ENCODE data around the gene VAV2.

Gene VAV2

DNA sequence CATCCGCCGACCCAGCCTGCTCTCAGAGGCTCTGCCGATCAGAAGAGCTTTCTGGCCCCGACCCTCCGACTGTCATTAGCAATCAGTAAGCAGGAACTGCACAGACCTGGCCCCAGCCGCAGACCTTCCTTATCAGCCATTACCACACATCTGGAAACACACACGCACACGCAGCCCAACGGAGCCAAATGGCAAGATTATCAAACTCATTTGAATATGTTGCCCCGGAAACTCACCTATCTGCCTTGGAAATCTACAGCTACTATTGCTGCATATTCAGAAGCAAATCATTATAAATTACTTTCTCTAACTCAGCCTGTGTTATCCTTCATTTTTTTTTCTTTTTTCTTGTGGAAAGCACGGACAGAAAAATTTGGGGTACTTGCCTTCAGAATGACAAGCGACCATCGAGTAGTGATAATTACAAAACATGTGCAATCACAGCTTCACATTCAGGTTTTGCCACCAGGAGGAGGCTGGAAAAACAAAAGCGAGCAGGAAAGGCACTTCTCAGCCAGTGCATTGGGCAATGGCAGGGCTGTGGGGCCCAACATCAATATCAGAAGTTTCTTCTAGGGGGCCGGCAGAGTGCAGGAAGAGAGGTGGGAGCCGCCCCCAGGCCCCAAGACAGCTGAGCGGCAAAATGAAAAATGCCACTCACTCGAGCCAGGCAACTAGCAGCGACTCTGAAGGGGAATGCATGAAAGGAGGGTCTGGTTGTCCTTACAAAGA lies 122.3 kb downstream of the VAV2 start:
- no peak overlapping the region for H3K27ac ChIP-seq (ENCODE audit: low read depth, low read length)
- H3K9me3 ChIP-seq (ENCODE audit: control insufficient read depth, insufficient read depth, low read length), result no peaks in the 10 kb centered on the region
- H3K36me3 ChIP-seq (ENCODE audit: control insufficient read depth, insufficient read depth, low read length), result no peaks in the 10 kb centered on the region
- H3K9ac ChIP-seq (ENCODE audit: low read depth, low read length), result no peak overlapping the region
- no peaks in the 10 kb centered on the region for H3K4me1 ChIP-seq (ENCODE audit: control insufficient read depth, insufficient read depth, low read length)
- no peaks in the 10 kb centered on the region for H3K27me3 ChIP-seq (ENCODE audit: control insufficient read depth, insufficient read depth, low read length)
- no peak overlapping the region for H3K4me3 ChIP-seq (ENCODE audit: low read depth, low read length)

- Histone ChIP-seq H3K27ac (ENCODE audit: low read depth, low read length) (no peak overlapping the region), H3K9me3 (ENCODE audit: control insufficient read depth, insufficient read depth, low read length) (no peaks in the 10 kb centered on the region), H3K27me3 (ENCODE audit: control insufficient read depth, insufficient read depth, low read length) (no peaks in the 10 kb centered on the region), H3K9ac (ENCODE audit: low read depth, low read length) (no peak overlapping the region), H3K4me1 (ENCODE audit: control insufficient read depth, insufficient read depth, low read length) (no peaks in the 10 kb centered on the region), H3K36me3 (ENCODE audit: control insufficient read depth, insufficient read depth, low read length) (no peaks in the 10 kb centered on the region), H3K4me3 (ENCODE audit: low read depth, low read length) (no peak overlapping the region)
Measured at GRCh38 chr9:133868203-133868602, 123.9 kb downstream of the VAV2 start.

GRCh38 chr9:133866946-133867345 lies 125.2 kb downstream of the VAV2 start:
- Histone ChIP-seq H3K9me3 (ENCODE audit: control insufficient read depth, insufficient read depth, low read length) (no peaks in the 10 kb centered on the region), H3K9ac (ENCODE audit: low read depth, low read length) (no peak overlapping the region), H3K4me1 (ENCODE audit: control insufficient read depth, insufficient read depth, low read length) (no peaks in the 10 kb centered on the region), H3K36me3 (ENCODE audit: control insufficient read depth, insufficient read depth, low read length) (no peaks in the 10 kb centered on the region), H3K27ac (ENCODE audit: low read depth, low read length) (no peak overlapping the region), H3K4me3 (ENCODE audit: low read depth, low read length) (no peak overlapping the region), H3K27me3 (ENCODE audit: control insufficient read depth, insufficient read depth, low read length) (no peaks in the 10 kb centered on the region)

GRCh38 chr9:133864011-133864410 lies 128.1 kb downstream of the VAV2 start:
- H3K4me3 ChIP-seq (ENCODE audit: low read depth, low read length), result no peak overlapping the region
- H3K27ac ChIP-seq (ENCODE audit: low read depth, low read length), result no peak overlapping the region
- no peaks in the 10 kb centered on the region for H3K9me3 ChIP-seq (ENCODE audit: control insufficient read depth, insufficient read depth, low read length)
- H3K4me1 ChIP-seq (ENCODE audit: control insufficient read depth, insufficient read depth, low read length), result peaks cover 5% of the 10 kb centered on the region; the same call in 1 of the 2 replicates
- H3K27me3 ChIP-seq (ENCODE audit: control insufficient read depth, insufficient read depth, low read length), result no peaks in the 10 kb centered on the region
- H3K36me3 ChIP-seq (ENCODE audit: control insufficient read depth, insufficient read depth, low read length), result peaks cover 5% of the 10 kb centered on the region; the same call in 1 of the 2 replicates
- H3K9ac ChIP-seq (ENCODE audit: low read depth, low read length), result no peak overlapping the region

DNA sequence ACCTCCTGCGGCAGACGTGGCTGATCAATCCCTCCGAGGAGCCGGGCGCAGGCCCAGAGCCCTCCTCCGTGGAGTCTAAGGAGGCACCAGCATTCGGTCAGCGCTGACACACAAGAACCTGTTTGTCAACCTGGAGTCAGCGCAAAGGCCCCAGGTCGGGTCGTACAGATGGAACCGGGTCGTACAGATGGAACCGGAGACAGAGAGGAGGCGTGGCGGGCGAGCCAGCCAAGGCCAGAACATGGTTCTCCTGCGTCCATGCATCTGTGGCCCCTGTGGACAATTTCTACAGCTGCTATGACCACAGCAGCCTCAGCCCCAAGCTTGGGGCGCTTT lies 128.9 kb downstream of the VAV2 start:
- Histone ChIP-seq H3K27ac (ENCODE audit: low read depth, low read length) (no peak overlapping the region), H3K9ac (ENCODE audit: low read depth, low read length) (no peak overlapping the region), H3K4me3 (ENCODE audit: low read depth, low read length) (no peak overlapping the region)

GRCh38 chr9:133862585-133863256 lies 129.4 kb downstream of the VAV2 start:
- no peak overlapping the region for H3K27ac ChIP-seq (ENCODE audit: low read depth, low read length)
- H3K4me3 ChIP-seq (ENCODE audit: low read depth, low read length), result no peak overlapping the region
- no peak overlapping the region for H3K9ac ChIP-seq (ENCODE audit: low read depth, low read length)
- H3K36me3 ChIP-seq (ENCODE audit: control insufficient read depth, insufficient read depth, low read length), result peaks cover 5% of the 10 kb centered on the region; the same call in 1 of the 2 replicates
- peaks cover 5% of the 10 kb centered on the region; the same call in 1 of the 2 replicates for H3K4me1 ChIP-seq (ENCODE audit: control insufficient read depth, insufficient read depth, low read length)
- no peaks in the 10 kb centered on the region for H3K9me3 ChIP-seq (ENCODE audit: control insufficient read depth, insufficient read depth, low read length)
- no peaks in the 10 kb centered on the region for H3K27me3 ChIP-seq (ENCODE audit: control insufficient read depth, insufficient read depth, low read length)

More for the DNA sequence above, 128.9 kb downstream of the VAV2 start:
- Histone ChIP-seq H3K27me3 (ENCODE audit: control insufficient read depth, insufficient read depth, low read length) (no peaks in the 10 kb centered on the region), H3K36me3 (ENCODE audit: control insufficient read depth, insufficient read depth, low read length) (peaks cover 5% of the 10 kb centered on the region; the same call in 1 of the 2 replicates), H3K4me1 (ENCODE audit: control insufficient read depth, insufficient read depth, low read length) (peaks cover 5% of the 10 kb centered on the region; the same call in 1 of the 2 replicates), H3K9me3 (ENCODE audit: control insufficient read depth, insufficient read depth, low read length) (no peaks in the 10 kb centered on the region)

DNA sequence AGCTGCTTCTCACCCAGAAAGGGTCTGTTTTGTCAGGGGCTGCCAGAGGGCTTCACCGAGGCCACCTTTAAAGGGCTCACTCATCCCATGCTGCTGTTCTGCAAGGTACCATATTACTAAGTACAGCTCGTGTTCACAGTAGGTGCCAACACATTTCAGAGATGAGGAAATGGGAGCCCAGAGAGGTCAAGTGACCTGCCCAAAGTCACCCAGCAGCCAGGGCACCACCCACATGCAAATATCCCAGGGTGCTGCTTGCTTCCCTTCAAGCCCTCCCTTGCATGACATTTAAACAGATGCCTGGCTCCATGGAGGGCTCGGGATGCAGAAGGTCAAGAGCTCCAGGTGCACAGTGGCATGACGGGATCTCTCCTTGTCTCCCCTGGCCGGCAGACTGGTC lies 130.4 kb downstream of the VAV2 start:
- Histone ChIP-seq H3K27ac (ENCODE audit: low read depth, low read length) (no peak overlapping the region), H3K9ac (ENCODE audit: low read depth, low read length) (no peak overlapping the region), H3K4me1 (ENCODE audit: control insufficient read depth, insufficient read depth, low read length) (peaks cover 5% of the 10 kb centered on the region; the same call in 1 of the 2 replicates), H3K36me3 (ENCODE audit: control insufficient read depth, insufficient read depth, low read length) (peaks cover 5% of the 10 kb centered on the region; the same call in 1 of the 2 replicates), H3K4me3 (ENCODE audit: low read depth, low read length) (no peak overlapping the region), H3K9me3 (ENCODE audit: control insufficient read depth, insufficient read depth, low read length) (no peaks in the 10 kb centered on the region), H3K27me3 (ENCODE audit: control insufficient read depth, insufficient read depth, low read length) (no peaks in the 10 kb centered on the region)

DNA sequence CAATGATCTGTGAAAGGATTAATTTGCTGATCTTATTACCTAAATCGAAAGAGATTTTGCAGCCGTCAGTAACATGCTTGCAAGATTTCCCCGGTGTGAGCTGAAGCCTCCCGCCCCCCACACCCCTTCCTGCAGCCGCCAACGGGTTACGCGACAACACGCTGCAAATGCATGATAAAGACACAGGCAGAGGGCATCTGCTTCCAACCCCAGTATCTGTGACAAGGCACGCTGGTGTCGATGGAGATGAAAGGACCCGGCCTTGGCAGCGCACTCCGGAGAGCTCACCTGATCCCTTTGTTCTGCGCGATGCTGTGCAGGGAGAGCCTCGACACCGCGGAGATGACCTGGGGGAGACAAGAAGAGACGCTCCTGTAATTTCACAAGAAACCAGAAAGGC lies 131.0 kb downstream of the VAV2 start:
- no peak overlapping the region for H3K4me3 ChIP-seq (ENCODE audit: low read depth, low read length)
- H3K36me3 ChIP-seq (ENCODE audit: control insufficient read depth, insufficient read depth, low read length), result peaks cover 5% of the 10 kb centered on the region; the same call in 1 of the 2 replicates
- H3K27me3 ChIP-seq (ENCODE audit: control insufficient read depth, insufficient read depth, low read length), result no peaks in the 10 kb centered on the region
- H3K9ac ChIP-seq (ENCODE audit: low read depth, low read length), result no peak overlapping the region
- no peak overlapping the region for H3K27ac ChIP-seq (ENCODE audit: low read depth, low read length)
- peaks cover 5% of the 10 kb centered on the region; the same call in 1 of the 2 replicates for H3K4me1 ChIP-seq (ENCODE audit: control insufficient read depth, insufficient read depth, low read length)
- no peaks in the 10 kb centered on the region for H3K9me3 ChIP-seq (ENCODE audit: control insufficient read depth, insufficient read depth, low read length)

- Histone ChIP-seq H3K27ac (ENCODE audit: low read depth, low read length) (no peak overlapping the region), H3K9ac (ENCODE audit: low read depth, low read length) (no peak overlapping the region), H3K4me3 (ENCODE audit: low read depth, low read length) (no peak overlapping the region), H3K9me3 (ENCODE audit: control insufficient read depth, insufficient read depth, low read length) (no peaks in the 10 kb centered on the region), H3K4me1 (ENCODE audit: control insufficient read depth, insufficient read depth, low read length) (peaks cover 5% of the 10 kb centered on the region; the same call in 1 of the 2 replicates), H3K27me3 (ENCODE audit: control insufficient read depth, insufficient read depth, low read length) (no peaks in the 10 kb centered on the region), H3K36me3 (ENCODE audit: control insufficient read depth, insufficient read depth, low read length) (peaks cover 5% of the 10 kb centered on the region; the same call in 1 of the 2 replicates)
Measured at GRCh38 chr9:133858771-133859170, 133.4 kb downstream of the VAV2 start.

DNA sequence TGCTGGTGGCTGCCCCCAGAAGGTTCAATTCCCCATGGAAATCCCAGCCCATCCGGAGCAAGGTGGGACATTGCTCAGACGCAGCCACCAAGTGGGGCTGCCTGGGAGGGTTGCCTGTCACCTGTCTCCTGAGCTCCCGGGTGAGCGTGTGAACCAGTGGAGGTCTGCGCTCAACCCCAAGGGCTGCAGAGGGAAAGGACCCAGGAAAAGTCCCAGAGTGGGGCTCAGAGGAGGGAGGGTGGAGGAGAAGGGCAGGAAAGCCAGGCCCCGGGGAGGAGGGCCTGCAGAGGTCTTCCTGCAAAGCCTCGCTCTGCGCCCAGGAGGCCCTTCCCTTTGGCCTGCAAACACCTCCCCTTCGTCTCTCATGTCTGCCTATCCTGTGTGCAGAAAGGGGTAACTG lies 134.5 kb downstream of the VAV2 start:
- Histone ChIP-seq H3K9ac (ENCODE audit: low read depth, low read length) (no peak overlapping the region), H3K27me3 (ENCODE audit: control insufficient read depth, insufficient read depth, low read length) (no peaks in the 10 kb centered on the region)

DNA sequence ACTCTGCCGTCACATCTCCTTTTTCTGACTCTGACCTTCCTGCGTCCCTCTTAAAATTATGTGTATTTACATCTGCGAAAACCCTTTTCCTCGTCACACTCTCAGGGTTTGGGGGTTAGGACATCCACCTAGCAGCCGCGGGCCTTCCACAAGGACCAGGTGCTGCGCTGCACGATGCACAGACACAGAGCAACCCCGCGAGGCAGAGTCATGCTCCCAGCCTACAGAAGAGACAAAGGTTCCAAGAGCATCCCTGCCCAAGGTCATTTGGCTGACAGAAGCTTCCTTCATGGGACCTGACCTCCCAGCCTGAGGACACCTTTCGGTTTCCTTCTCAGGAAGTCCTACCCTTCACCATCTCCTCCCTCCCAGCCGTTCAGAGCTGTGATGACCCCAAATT lies 135.3 kb downstream of the VAV2 start:
- H3K4me3 ChIP-seq (ENCODE audit: low read depth, low read length), result no peak overlapping the region
- H3K9me3 ChIP-seq (ENCODE audit: control insufficient read depth, insufficient read depth, low read length), result no peaks in the 10 kb centered on the region
- peaks cover 5% of the 10 kb centered on the region; the same call in 1 of the 2 replicates for H3K36me3 ChIP-seq (ENCODE audit: control insufficient read depth, insufficient read depth, low read length)
- H3K27ac ChIP-seq (ENCODE audit: low read depth, low read length), result no peak overlapping the region
- H3K27me3 ChIP-seq (ENCODE audit: control insufficient read depth, insufficient read depth, low read length), result no peaks in the 10 kb centered on the region
- no peak overlapping the region for H3K9ac ChIP-seq (ENCODE audit: low read depth, low read length)
- peaks cover 5% of the 10 kb centered on the region; the same call in 1 of the 2 replicates for H3K4me1 ChIP-seq (ENCODE audit: control insufficient read depth, insufficient read depth, low read length)

More for the DNA sequence above, 134.5 kb downstream of the VAV2 start:
- Histone ChIP-seq H3K9me3 (ENCODE audit: control insufficient read depth, insufficient read depth, low read length) (no peaks in the 10 kb centered on the region), H3K4me1 (ENCODE audit: control insufficient read depth, insufficient read depth, low read length) (peaks cover 5% of the 10 kb centered on the region; the same call in 1 of the 2 replicates), H3K36me3 (ENCODE audit: control insufficient read depth, insufficient read depth, low read length) (peaks cover 5% of the 10 kb centered on the region; the same call in 1 of the 2 replicates), H3K4me3 (ENCODE audit: low read depth, low read length) (no peak overlapping the region), H3K27ac (ENCODE audit: low read depth, low read length) (no peak overlapping the region)

Measured in HUES48 (cell line).